PC-3 (cell line): ENCODE measurements around the gene FBXL15.

Source experiments
- EZH2 ChIP-seq: fragments of 300-600 bp; sonication (generic); IDR thresholded peaks from one replicate; pipeline ENCODE4 v1.6.1; 2017; ENCODE audit warnings: antibody characterized with exemption, mild to moderate bottlenecking, low read length; ENCODE audit not compliant: unreplicated experiment
- EZH2phosphoT487 ChIP-seq: fragments of 300-600 bp; sonication (generic); IDR thresholded peaks from 2 replicates; pipeline ENCODE4 v1.6.1; 2018; ENCODE audit warnings: mild to moderate bottlenecking, antibody characterized with exemption, low read length, borderline replicate concordance
- TF ChIP-seq, protein P1 (sequence below): fragments of 300-600 bp; sonication (generic); conservative IDR thresholded peaks from 2 replicates; pipeline ENCODE4 v1.5.1; 2017; ENCODE audit warnings: antibody characterized with exemption, low read depth, mild to moderate bottlenecking, low read length

DNA sequence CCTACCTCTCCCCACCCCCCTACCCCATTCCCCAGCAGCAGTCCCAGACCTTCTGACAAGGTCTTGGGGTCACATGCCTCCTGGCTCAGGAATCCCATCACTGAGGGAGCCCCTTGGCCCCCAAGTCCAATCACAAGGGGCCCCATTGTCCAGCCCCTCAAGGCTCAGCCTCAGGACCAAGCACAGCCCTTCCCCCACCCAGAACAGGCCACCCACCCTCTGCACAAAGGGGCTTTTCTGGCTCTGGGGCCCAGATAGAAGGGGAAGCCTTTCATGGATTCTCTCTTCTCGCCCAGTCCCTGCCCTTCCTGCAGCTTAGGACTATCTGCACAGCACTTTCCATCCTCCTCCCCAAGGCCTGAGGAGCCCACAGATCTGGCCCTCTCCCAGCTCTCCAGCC, 4.8 kb downstream of the FBXL15 start:
- TF ChIP-seq EZH2: no peak
- TF ChIP-seq, protein P1, sequence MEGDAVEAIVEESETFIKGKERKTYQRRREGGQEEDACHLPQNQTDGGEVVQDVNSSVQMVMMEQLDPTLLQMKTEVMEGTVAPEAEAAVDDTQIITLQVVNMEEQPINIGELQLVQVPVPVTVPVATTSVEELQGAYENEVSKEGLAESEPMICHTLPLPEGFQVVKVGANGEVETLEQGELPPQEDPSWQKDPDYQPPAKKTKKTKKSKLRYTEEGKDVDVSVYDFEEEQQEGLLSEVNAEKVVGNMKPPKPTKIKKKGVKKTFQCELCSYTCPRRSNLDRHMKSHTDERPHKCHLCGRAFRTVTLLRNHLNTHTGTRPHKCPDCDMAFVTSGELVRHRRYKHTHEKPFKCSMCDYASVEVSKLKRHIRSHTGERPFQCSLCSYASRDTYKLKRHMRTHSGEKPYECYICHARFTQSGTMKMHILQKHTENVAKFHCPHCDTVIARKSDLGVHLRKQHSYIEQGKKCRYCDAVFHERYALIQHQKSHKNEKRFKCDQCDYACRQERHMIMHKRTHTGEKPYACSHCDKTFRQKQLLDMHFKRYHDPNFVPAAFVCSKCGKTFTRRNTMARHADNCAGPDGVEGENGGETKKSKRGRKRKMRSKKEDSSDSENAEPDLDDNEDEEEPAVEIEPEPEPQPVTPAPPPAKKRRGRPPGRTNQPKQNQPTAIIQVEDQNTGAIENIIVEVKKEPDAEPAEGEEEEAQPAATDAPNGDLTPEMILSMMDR: no peak
- no peak for TF ChIP-seq EZH2phosphoT487
